Measurements from ENCODE around the gene ASTE1. TPM values are rescaled to one million over a fixed set of nuclear protein-coding genes. Genes with fewer than 3 reads are reported as not detected.

The ASTE1 gene
- total and polyA plus RNA-seq, 2 experiments from 2014 or later, result 2.0 to 5.9 TPM

DNA sequence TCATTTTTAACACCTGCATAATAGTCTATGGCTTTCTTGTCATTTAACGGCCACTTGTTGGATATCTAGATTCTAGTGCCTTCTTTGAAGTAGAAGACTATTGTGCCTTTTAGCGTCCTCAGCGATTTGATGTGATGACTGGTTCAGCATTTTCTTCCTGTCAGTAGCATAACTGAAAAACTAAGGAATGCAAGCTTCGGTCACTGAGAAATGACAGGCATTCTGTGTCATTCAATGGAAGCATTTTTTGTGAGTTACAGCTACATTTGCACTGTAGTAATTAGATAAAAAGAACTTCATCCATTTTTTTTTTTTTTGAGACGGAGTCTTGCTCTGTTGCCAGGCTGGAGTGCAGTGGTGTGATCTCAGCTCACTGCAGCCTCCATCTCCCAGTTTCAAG is 10.4 kb upstream of the ASTE1 start:
- no peak for DNase-seq (ENCODE audit: low read depth in 1 of 2, low spot score in 1 of 2)
- peaks cover 2% of the 10 kb centered on the region for H3K36me3 ChIP-seq
- no peak overlapping the region for H3K27ac ChIP-seq
- H3K4me1 ChIP-seq (ENCODE audit: low read depth), result no peaks in the 10 kb centered on the region
- H3K4me3 ChIP-seq, result no peak overlapping the region
- TF ChIP-seq, protein P1, sequence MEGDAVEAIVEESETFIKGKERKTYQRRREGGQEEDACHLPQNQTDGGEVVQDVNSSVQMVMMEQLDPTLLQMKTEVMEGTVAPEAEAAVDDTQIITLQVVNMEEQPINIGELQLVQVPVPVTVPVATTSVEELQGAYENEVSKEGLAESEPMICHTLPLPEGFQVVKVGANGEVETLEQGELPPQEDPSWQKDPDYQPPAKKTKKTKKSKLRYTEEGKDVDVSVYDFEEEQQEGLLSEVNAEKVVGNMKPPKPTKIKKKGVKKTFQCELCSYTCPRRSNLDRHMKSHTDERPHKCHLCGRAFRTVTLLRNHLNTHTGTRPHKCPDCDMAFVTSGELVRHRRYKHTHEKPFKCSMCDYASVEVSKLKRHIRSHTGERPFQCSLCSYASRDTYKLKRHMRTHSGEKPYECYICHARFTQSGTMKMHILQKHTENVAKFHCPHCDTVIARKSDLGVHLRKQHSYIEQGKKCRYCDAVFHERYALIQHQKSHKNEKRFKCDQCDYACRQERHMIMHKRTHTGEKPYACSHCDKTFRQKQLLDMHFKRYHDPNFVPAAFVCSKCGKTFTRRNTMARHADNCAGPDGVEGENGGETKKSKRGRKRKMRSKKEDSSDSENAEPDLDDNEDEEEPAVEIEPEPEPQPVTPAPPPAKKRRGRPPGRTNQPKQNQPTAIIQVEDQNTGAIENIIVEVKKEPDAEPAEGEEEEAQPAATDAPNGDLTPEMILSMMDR (IDR thresholded peaks at IDR 0.05; ENCODE audit: low read depth, low read length), result no peak
- no peaks in the 10 kb centered on the region for H3K9me3 ChIP-seq (ENCODE audit: low read depth)
- H3K27me3 ChIP-seq, result no peaks in the 10 kb centered on the region

DNA sequence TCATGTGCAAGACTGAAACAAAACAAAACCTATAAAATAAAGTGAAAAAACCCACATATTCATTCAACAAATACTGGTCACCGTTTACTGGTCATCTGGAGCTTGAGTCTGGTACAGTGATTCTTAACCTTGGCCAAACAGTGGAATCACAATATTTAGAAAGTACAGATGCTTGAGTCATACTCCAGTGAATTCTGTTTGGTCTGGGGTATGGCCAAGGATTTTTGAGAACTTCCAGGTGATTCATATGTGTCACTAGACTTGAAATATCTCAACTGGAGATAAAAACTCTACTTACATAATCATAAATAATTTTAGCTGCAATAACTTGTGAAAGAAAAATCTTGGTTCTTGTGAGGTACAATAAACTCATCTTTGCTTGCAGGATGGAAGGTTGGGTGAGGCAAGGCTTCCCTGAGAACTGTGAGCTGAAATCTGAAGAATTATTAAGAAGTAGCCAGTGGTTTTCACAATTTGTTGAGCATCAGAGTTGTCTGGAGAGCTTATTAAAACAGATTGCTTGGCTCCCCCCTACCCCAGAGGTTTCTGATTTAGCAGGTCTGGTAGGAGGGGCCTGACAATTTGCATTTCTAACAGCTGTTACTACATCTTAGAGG is 9.7 kb upstream of the ASTE1 start:
- DNase-seq (ENCODE audit: low read depth in 1 of 2, low spot score in 1 of 2), result peak in 1 of 2 donors; percentile 61
- TF ChIP-seq, protein P1 (IDR thresholded peaks at IDR 0.05; ENCODE audit: low read depth, low read length), result no peak

DNA sequence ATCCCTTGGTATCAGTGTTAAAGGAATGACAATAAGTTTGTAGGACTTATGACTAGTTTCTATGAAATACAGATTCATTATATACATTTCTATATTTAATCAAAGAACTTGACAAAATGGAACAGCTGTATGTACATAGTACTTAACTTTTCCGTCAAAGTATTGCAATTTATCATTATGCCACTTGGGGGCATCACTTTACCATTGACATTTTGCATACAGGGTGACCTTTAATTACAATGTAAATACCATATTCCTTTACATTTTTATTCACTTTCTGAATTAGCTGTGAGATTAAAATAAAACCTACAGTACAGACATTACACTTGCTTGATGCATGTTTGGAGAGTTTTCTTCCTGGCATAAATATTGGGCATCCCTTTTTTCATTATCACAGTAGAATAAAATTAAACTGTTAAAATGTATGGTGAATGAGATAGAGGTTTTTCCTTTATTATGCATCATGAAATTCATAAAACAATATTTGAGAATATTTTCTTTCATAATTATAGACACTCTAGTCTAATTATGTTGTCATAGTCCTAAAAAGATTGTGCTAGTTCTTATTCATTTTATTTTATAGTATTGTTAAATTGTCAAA is 7.0 kb upstream of the ASTE1 start:
- peaks cover 2% of the 10 kb centered on the region for H3K36me3 ChIP-seq
- H3K4me3 ChIP-seq, result no peak overlapping the region
- DNase-seq (ENCODE audit: low read depth in 1 of 2, low spot score in 1 of 2), result peak; percentile 46 to 69
- H3K27ac ChIP-seq, result no peak overlapping the region
- no peaks in the 10 kb centered on the region for H3K27me3 ChIP-seq
- no peaks in the 10 kb centered on the region for H3K9me3 ChIP-seq (ENCODE audit: low read depth)
- H3K4me1 ChIP-seq (ENCODE audit: low read depth), result no peaks in the 10 kb centered on the region
- TF ChIP-seq, protein P1 (IDR thresholded peaks at IDR 0.05; ENCODE audit: low read depth, low read length), result peak; percentile 63

More for the DNA sequence above, 9.7 kb upstream of the ASTE1 start:
- H3K27ac ChIP-seq, result no peak overlapping the region
- no peaks in the 10 kb centered on the region for H3K27me3 ChIP-seq
- H3K4me3 ChIP-seq, result no peak overlapping the region
- no peaks in the 10 kb centered on the region for H3K4me1 ChIP-seq (ENCODE audit: low read depth)
- H3K36me3 ChIP-seq, result peaks cover 2% of the 10 kb centered on the region
- no peaks in the 10 kb centered on the region for H3K9me3 ChIP-seq (ENCODE audit: low read depth)

DNA sequence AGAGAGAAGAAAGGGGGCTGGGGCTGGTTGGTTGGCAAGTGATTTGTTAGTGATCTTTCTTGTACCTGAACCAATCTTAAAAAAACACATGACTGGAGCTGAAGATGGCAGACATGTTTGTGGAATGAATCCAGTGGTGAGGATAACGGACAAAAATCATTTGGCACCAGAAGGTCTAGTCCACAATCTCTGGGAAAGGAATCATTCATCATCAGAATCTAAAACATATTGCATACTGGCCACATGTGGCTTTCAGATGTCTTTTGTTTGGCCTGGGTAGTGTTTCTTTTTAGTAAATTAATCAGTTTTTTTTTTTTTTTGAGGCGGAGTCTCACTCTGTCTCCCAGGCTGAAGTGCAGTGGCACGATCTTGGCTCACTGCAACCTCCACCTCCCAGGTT is 5.0 kb upstream of the ASTE1 start:
- TF ChIP-seq, protein P1 (IDR thresholded peaks at IDR 0.05; ENCODE audit: low read depth, low read length), result no peak
- H3K36me3 ChIP-seq, result peaks cover 2% of the 10 kb centered on the region
- no peak overlapping the region for H3K4me3 ChIP-seq

DNA sequence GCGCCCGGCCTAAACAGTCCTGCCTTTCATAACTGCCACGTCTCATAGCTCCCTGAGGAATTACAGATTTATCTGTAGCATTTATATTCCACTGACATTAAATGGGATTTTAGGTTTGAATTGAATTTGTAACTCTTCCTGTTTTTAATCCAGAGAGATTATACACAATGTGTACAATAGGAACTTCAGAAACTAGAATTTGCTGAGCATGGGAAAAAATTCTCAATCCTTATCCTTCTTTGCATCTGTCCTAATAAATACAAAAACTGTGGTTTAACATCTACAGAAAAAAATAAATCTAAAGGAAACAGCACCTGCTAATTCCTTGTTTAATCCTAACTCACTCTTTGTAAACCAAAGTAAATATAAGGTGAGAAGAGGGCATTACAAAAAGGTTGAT is 2.2 kb upstream of the ASTE1 start:
- Histone ChIP-seq H3K27ac (no peak overlapping the region), H3K4me3 (no peak overlapping the region), H3K9me3 (ENCODE audit: low read depth) (no peaks in the 10 kb centered on the region), H3K36me3 (peaks cover 2% of the 10 kb centered on the region), H3K4me1 (ENCODE audit: low read depth) (no peaks in the 10 kb centered on the region), H3K27me3 (no peaks in the 10 kb centered on the region)
- TF ChIP-seq, protein P1 (IDR thresholded peaks at IDR 0.05; ENCODE audit: low read depth, low read length), result no peak
- DNase-seq (ENCODE audit: low read depth in 1 of 2, low spot score in 1 of 2), result no peak

More for the DNA sequence above, 5.0 kb upstream of the ASTE1 start:
- no peaks in the 10 kb centered on the region for H3K4me1 ChIP-seq (ENCODE audit: low read depth)
- H3K27me3 ChIP-seq, result no peaks in the 10 kb centered on the region
- H3K9me3 ChIP-seq (ENCODE audit: low read depth), result no peaks in the 10 kb centered on the region
- no peak for DNase-seq (ENCODE audit: low read depth in 1 of 2, low spot score in 1 of 2)
- no peak overlapping the region for H3K27ac ChIP-seq

Measured in cardiac muscle cell (in vitro differentiated cells and primary cell).